ENCODE data around the gene ARMC12.

DNA sequence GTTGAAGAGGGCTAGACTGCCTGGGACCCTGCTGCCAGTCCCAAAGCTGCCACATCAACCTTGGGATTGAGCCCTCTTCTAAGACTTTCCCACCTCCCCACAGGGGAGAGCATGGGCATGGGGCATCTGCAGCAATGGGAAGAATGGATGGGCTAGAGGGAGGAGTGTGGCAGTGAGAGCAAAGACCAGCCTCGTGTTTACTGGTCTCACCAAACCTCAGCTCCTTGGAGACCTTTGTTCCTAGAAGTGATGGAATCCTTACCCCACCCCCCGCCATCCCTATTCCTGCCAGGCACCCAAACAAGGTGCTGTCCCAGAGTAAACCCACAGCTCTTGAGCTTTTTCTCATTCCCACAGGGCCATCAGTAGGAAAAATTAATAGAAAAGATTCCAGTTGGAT, 20.0 kb upstream of the ARMC12 start:
- no peak for TF ChIP-seq EZH2 (IDR thresholded peaks at IDR 0.05; ENCODE audit: borderline replicate concordance, low read length)
- TF ChIP-seq, protein P1, sequence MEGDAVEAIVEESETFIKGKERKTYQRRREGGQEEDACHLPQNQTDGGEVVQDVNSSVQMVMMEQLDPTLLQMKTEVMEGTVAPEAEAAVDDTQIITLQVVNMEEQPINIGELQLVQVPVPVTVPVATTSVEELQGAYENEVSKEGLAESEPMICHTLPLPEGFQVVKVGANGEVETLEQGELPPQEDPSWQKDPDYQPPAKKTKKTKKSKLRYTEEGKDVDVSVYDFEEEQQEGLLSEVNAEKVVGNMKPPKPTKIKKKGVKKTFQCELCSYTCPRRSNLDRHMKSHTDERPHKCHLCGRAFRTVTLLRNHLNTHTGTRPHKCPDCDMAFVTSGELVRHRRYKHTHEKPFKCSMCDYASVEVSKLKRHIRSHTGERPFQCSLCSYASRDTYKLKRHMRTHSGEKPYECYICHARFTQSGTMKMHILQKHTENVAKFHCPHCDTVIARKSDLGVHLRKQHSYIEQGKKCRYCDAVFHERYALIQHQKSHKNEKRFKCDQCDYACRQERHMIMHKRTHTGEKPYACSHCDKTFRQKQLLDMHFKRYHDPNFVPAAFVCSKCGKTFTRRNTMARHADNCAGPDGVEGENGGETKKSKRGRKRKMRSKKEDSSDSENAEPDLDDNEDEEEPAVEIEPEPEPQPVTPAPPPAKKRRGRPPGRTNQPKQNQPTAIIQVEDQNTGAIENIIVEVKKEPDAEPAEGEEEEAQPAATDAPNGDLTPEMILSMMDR (IDR thresholded peaks at IDR 0.05; ENCODE audit: low read length), result no peak
